Measurements from ENCODE around the gene PAWR. TPM values are rescaled to one million over a fixed set of nuclear protein-coding genes. Genes with fewer than 3 reads are reported as not detected.

Gene PAWR
- total and polyA plus RNA-seq, 2 of the 13 experiments (the other 11 are each of a cell fraction or from before 2014, with no cell fraction given), result 29.1 to 36.1 TPM

- TF ChIP-seq E2F2 (CRISPR knock-in tag; IDR thresholded peaks at IDR 0.05; ENCODE audit: borderline replicate concordance) (no peak), THAP7 (CRISPR knock-in tag; IDR thresholded peaks at IDR 0.05) (no peak), CSRNP2 (CRISPR knock-in tag; conservative IDR thresholded peaks at IDR 0.05; ENCODE audit: low read depth) (no peak), TAF15 (IDR thresholded peaks at IDR 0.05; ENCODE audit: low read depth, low read length, poor library complexity, severe bottlenecking) (no peak), ZNF878 (CRISPR knock-in tag; IDR thresholded peaks at IDR 0.05) (no peak), MIER2 (CRISPR knock-in tag; IDR thresholded peaks at IDR 0.05) (0 out of 2 replicates have a peak, but pooled peaks have one; percentile 11), ZNF496 (CRISPR knock-in tag; IDR thresholded peaks at IDR 0.05; ENCODE audit: insufficient replicate concordance) (no peak), ARID5B (CRISPR knock-in tag; IDR thresholded peaks at IDR 0.05) (peak; percentile 83), MBNL3 (CRISPR knock-in tag; conservative IDR thresholded peaks at IDR 0.05) (no peak), MLX (CRISPR knock-in tag; IDR thresholded peaks at IDR 0.05) (peak; percentile 67; the same call in 1 of the 2 replicates), ZNF773 (CRISPR knock-in tag; IDR thresholded peaks at IDR 0.05; ENCODE audit: borderline replicate concordance) (no peak), HOXA5 (CRISPR knock-in tag; IDR thresholded peaks at IDR 0.05) (no peak), ZNF253 (CRISPR knock-in tag; IDR thresholded peaks at IDR 0.05; ENCODE audit: borderline replicate concordance) (no peak), SMC3 (IDR thresholded peaks at IDR 0.05; ENCODE audit: low read length) (no peak)
Observed at GRCh38 chr12:79560225-79560889, 130.4 kb downstream of the PAWR start (continued).
